Measurements from ENCODE around the gene RSRC1. TPM values are rescaled to one million over a fixed set of nuclear protein-coding genes. Genes with fewer than 3 reads are reported as not detected.

Gene RSRC1
- total RNA-seq, 1 experiment from 2014 or later: 49.4 TPM

DNA sequence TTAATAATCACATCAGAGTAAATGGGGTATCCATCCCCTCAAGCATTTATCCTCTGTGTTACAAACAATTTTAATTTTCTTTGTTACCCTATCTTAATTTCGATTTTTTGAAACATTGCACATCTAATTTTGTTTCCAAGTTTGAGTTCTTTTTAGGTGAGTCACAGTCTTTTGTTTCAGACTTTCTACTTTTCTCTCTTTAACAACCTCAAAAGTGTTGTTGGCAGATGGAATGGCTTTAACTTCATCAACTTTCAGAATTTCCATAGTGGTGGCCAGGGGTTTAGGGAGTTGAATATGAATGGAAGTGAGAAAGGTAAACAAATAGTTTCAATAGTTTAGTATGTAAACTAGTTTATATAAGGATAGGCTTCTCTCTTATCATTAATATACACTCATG, 238.1 kb downstream of the RSRC1 start:
- no TSS peak for BruUV-seq (replicated peaks)
- Histone ChIP-seq H3K27me3 (ENCODE audit: control insufficient read depth, insufficient read depth, low read length) (no peaks in the 10 kb centered on the region), H3K4me1 (ENCODE audit: control insufficient read depth, insufficient read depth, low read length) (no peaks in the 10 kb centered on the region), H3K9me3 (ENCODE audit: control insufficient read depth, insufficient read depth, low read depth, low read length) (no peaks in the 10 kb centered on the region), H3K4me3 (ENCODE audit: low read depth in 2 of 2, low read length in 2 of 2) (no peak overlapping the region), H3K36me3 (ENCODE audit: control insufficient read depth, insufficient read depth, low read length) (no peaks in the 10 kb centered on the region), H3K27ac (ENCODE audit: low read length) (no peak overlapping the region)
- intact Hi-C loops (cut with micrococcal nuclease; ENCODE audit: unreplicated experiment) (no loop called here), in situ Hi-C loops (cut with HindIII; ENCODE audit: low pct_unique_long_range_greater_than_20kb, low sequenced_read_pairs) (no loop called here)
- no peak for DNase-seq (ENCODE audit: low read depth, low spot score)
- ATAC-seq: no peak
- POLR2A ChIA-PET: no interaction called here
- TF ChIP-seq, protein P1, sequence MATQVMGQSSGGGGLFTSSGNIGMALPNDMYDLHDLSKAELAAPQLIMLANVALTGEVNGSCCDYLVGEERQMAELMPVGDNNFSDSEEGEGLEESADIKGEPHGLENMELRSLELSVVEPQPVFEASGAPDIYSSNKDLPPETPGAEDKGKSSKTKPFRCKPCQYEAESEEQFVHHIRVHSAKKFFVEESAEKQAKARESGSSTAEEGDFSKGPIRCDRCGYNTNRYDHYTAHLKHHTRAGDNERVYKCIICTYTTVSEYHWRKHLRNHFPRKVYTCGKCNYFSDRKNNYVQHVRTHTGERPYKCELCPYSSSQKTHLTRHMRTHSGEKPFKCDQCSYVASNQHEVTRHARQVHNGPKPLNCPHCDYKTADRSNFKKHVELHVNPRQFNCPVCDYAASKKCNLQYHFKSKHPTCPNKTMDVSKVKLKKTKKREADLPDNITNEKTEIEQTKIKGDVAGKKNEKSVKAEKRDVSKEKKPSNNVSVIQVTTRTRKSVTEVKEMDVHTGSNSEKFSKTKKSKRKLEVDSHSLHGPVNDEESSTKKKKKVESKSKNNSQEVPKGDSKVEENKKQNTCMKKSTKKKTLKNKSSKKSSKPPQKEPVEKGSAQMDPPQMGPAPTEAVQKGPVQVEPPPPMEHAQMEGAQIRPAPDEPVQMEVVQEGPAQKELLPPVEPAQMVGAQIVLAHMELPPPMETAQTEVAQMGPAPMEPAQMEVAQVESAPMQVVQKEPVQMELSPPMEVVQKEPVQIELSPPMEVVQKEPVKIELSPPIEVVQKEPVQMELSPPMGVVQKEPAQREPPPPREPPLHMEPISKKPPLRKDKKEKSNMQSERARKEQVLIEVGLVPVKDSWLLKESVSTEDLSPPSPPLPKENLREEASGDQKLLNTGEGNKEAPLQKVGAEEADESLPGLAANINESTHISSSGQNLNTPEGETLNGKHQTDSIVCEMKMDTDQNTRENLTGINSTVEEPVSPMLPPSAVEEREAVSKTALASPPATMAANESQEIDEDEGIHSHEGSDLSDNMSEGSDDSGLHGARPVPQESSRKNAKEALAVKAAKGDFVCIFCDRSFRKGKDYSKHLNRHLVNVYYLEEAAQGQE (IDR thresholded peaks at IDR 0.05; ENCODE audit: insufficient read depth in 1 of 2, low read depth in 2 of 2, low read length in 1 of 2): no peak
- TF ChIP-seq SIN3A (IDR thresholded peaks at IDR 0.05; ENCODE audit: borderline replicate concordance, insufficient read depth, low read depth, low read length) (no peak), TCF7L2 (IDR thresholded peaks at IDR 0.05; ENCODE audit: low read depth, low read length) (no peak), POLR2AphosphoS5 (IDR thresholded peaks at IDR 0.05; ENCODE audit: low read depth, low read length) (no peak)
- TF ChIP-seq, protein P2, sequence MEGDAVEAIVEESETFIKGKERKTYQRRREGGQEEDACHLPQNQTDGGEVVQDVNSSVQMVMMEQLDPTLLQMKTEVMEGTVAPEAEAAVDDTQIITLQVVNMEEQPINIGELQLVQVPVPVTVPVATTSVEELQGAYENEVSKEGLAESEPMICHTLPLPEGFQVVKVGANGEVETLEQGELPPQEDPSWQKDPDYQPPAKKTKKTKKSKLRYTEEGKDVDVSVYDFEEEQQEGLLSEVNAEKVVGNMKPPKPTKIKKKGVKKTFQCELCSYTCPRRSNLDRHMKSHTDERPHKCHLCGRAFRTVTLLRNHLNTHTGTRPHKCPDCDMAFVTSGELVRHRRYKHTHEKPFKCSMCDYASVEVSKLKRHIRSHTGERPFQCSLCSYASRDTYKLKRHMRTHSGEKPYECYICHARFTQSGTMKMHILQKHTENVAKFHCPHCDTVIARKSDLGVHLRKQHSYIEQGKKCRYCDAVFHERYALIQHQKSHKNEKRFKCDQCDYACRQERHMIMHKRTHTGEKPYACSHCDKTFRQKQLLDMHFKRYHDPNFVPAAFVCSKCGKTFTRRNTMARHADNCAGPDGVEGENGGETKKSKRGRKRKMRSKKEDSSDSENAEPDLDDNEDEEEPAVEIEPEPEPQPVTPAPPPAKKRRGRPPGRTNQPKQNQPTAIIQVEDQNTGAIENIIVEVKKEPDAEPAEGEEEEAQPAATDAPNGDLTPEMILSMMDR (IDR thresholded peaks at IDR 0.05): no peak
- CTCF ChIA-PET: no interaction called here

DNA sequence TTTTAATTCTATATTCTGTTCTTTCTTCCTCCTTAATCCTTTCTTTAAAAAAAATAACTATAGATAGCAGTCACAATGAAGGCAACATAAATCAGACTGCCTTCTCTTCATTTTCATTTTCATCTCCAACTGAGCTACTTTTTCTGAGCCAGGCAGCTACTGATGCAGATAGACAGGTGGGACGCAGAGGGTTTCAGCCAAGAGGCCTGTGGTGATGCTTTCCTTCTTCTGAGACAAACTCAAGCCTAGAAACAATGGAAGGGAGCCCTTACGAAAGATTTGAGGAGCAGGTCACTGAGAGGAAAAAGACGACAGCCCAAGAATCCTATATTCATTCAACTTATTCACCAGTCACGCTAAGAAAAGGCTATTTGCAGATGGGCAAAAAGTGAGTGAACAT, 241.1 kb downstream of the RSRC1 start:
- H3K27me3 ChIP-seq (ENCODE audit: control insufficient read depth, insufficient read depth, low read length): no peaks in the 10 kb centered on the region
- H3K4me3 ChIP-seq (ENCODE audit: low read depth in 2 of 2, low read length in 2 of 2): no peak overlapping the region
- DNase-seq (ENCODE audit: low read depth, low spot score) (no peak), ATAC-seq (no peak)
- H3K4me1 ChIP-seq (ENCODE audit: control insufficient read depth, insufficient read depth, low read length): no peaks in the 10 kb centered on the region
- BruUV-seq (replicated peaks): no TSS peak
- no peaks in the 10 kb centered on the region for H3K36me3 ChIP-seq (ENCODE audit: control insufficient read depth, insufficient read depth, low read length)
- H3K27ac ChIP-seq (ENCODE audit: low read length): no peak overlapping the region
- CTCF ChIA-PET: no interaction called here
- no peaks in the 10 kb centered on the region for H3K9me3 ChIP-seq (ENCODE audit: control insufficient read depth, insufficient read depth, low read depth, low read length)
- TF ChIP-seq, protein P2 (IDR thresholded peaks at IDR 0.05): no peak
- TF ChIP-seq, protein P1 (IDR thresholded peaks at IDR 0.05; ENCODE audit: insufficient read depth in 1 of 2, low read depth in 2 of 2, low read length in 1 of 2): no peak
- TF ChIP-seq SIN3A (IDR thresholded peaks at IDR 0.05; ENCODE audit: borderline replicate concordance, insufficient read depth, low read depth, low read length) (no peak), POLR2AphosphoS5 (IDR thresholded peaks at IDR 0.05; ENCODE audit: low read depth, low read length) (no peak), TCF7L2 (IDR thresholded peaks at IDR 0.05; ENCODE audit: low read depth, low read length) (no peak)
- in situ Hi-C loops (cut with HindIII; ENCODE audit: low pct_unique_long_range_greater_than_20kb, low sequenced_read_pairs): no loop called here
- intact Hi-C loops (cut with micrococcal nuclease; ENCODE audit: unreplicated experiment): no loop called here
- POLR2A ChIA-PET: interaction anchor here (0.7 kb wide), 1 partner anchor 531 kb away, joined by 3 read pairs; no protein-coding TSS in a partner anchor
